Left lung (tissue), 14 donors: ENCODE measurements around the gene IL4R. TPM values are rescaled to one million over a fixed set of nuclear protein-coding genes. Genes with fewer than 3 reads are reported as not detected.

Source experiments
- ATAC-seq: fragments of 200-7000 bp; cut with Tn5 transposase; one replicate; pipeline ENCODE4 v1.9.1; 2020; ENCODE audit warnings: moderate library complexity
- DNase-seq, 4 donors: peaks; one replicate each; pipeline ENCODE4 v3.0.0-alpha.2; 2013 to 2020
- H3K27ac ChIP-seq, 2 donors: fragments of 200-600 bp; sonication (generic) in 1 of 2; one replicate each; pipeline versions ENCODE4 v1.5.0 to v1.8.0; 2020 to 2021
- H3K27me3 ChIP-seq, 2 donors: fragments of 200-600 bp; sonication (generic) in 1 of 2; one replicate each; pipeline versions ENCODE4 v1.5.0 to v1.8.0; 2020 to 2021
- H3K36me3 ChIP-seq, 2 donors: fragments of 200-600 bp; sonication (generic) in 1 of 2; one replicate each; pipeline versions ENCODE4 v1.5.0 to v1.8.0; 2020 to 2021
- H3K4me1 ChIP-seq, 2 donors: fragments of 200-600 bp; one replicate each; pipeline ENCODE4 v1.8.0; 2021
- H3K4me3 ChIP-seq, 2 donors: fragments of 200-600 bp; sonication (generic) in 1 of 2; one replicate each; pipeline versions ENCODE4 v1.5.0 to v1.8.0; 2020 to 2021; ENCODE audit warnings: mild to moderate bottlenecking in 1 of 2
- H3K9me3 ChIP-seq, 2 donors: fragments of 200-600 bp; sonication (generic) in 1 of 2; one replicate each; pipeline versions ENCODE4 v1.5.0 to v1.8.0; 2020 to 2021
- CTCF ChIP-seq, 2 donors: fragments of 200-600 bp; sonication (generic) in 1 of 2; IDR thresholded peaks; one replicate each; pipeline versions ENCODE4 v1.5.0 to v1.8.0; 2021; ENCODE audit warnings: antibody characterized with exemption in 2 of 2
- intact Hi-C, 2 donors: fragments of 100-400 bp; cut with DNase I; formaldehyde crosslinking; loops; one replicate each; pipeline versions ENCODE4 v1.11.2 to v1.14.2; 2022
- long read RNA-seq, 12 donors: library from polyadenylated mRNA in 2 of 12; unstranded in 2 of 12; transcript quantifications; one replicate each; pipeline ENCODE4 v2.0.0 and lab custom pipeline, GENCODE V29; 2019 to 2026
- polyA plus RNA-seq, 6 donors: library from polyadenylated mRNA; unstranded; fragments of 120-200 nt; gene quantifications; one replicate each; pipeline ENCODE4 v1.2.1, GENCODE V29; 2013; ENCODE audit not compliant: insufficient read length in 6 of 6
- total RNA-seq, 2 donors: library from RNA; stranded (reverse); fragmentation: NEBNext Ultra II Directional; extraction: Animal tissue kit (Norgen Biotek cat#: 25700); gene quantifications; one replicate each; pipeline ENCODE4 v1.2.1, GENCODE V29; 2021
- donor health status: DM: no; HTN: yes; CAD: no.
- donor health status: DM: no; HTN: no; CAD: no.

Gene IL4R
- total RNA-seq (100 to 1,000 TPM in 1 of 2 donors, 10 to 100 TPM in 1; 80.3 to 133 TPM), polyA plus RNA-seq (10 to 100 TPM; 29.4 to 44.2 (median 35.3) TPM)
- long read RNA-seq, donor 1, partial matches to known transcripts = 0 of 4 reads
- long read RNA-seq, donor 1, other reads (novel, unspliced or antisense) = 0 of 4 reads
- long read RNA-seq, donor 2, partial matches to known transcripts = 0 of 1 reads
- long read RNA-seq, donor 2, other reads (novel, unspliced or antisense) = 0 of 1 reads
- long read RNA-seq, donor 3, partial matches to known transcripts = 0 of 3 reads
- long read RNA-seq, donor 3, other reads (novel, unspliced or antisense) = 0 of 3 reads
- long read RNA-seq, donor 4, partial matches to known transcripts = 1 of 6 reads
- long read RNA-seq, donor 4, other reads (novel, unspliced or antisense) = 4 of 6 reads
- long read RNA-seq, donor 5, partial matches to known transcripts = 0 of 3 reads
- long read RNA-seq, donor 5, other reads (novel, unspliced or antisense) = 0 of 3 reads
- long read RNA-seq, donor 6, partial matches to known transcripts = 0 of 1 reads
- long read RNA-seq, donor 6, other reads (novel, unspliced or antisense) = 0 of 1 reads
- long read RNA-seq, donor 7, partial matches to known transcripts = 0 of 1 reads
- long read RNA-seq, donor 7, other reads (novel, unspliced or antisense) = 0 of 1 reads
- long read RNA-seq, donor 8, partial matches to known transcripts = 0 of 3 reads
- long read RNA-seq, donor 8, other reads (novel, unspliced or antisense) = 0 of 3 reads
- long read RNA-seq, donor 9 = 0 reads
- long read RNA-seq, donor 10, partial matches to known transcripts = 0 of 4 reads
- long read RNA-seq, donor 10, other reads (novel, unspliced or antisense) = 4 of 4 reads
- long read RNA-seq, donor 11 = 0 reads
- long read RNA-seq, donor 12, partial matches to known transcripts = 7 of 10 reads
- long read RNA-seq, donor 12, other reads (novel, unspliced or antisense) = 0 of 10 reads

- Histone ChIP-seq H3K9me3 (no peaks in the 10 kb centered on the region), H3K27ac (peak within 1 kb of the TSS; percentile 98 to 100), H3K27me3 (no peaks in the 10 kb centered on the region), H3K36me3 (no peaks in the 10 kb centered on the region), H3K4me1 (peaks cover 36 to 53% of the 10 kb centered on the region in 2 donors), H3K4me3 (peak within 1 kb of the TSS; percentile 81 to 95)
- intact Hi-C loops = loop anchor here in 1 of 2 donors (10.0 kb wide), 1 partner anchor 69 kb away; no protein-coding TSS in a partner anchor
- DNase-seq (peak in 3 of 4 donors; percentile 67 to 95 (median 89)), ATAC-seq (peak; percentile 78)
- no peak for TF ChIP-seq CTCF (IDR thresholded peaks at IDR 0.05)
These were observed at the start of gene IL4R for GRCh38 chr16:27313422-27314160. Gene IL4R, plus strand, starts transcription at chr16:27313974. Its CDS starts 26,230 bp downstream, at chr16:27340204.

- no peak for TF ChIP-seq CTCF (IDR thresholded peaks at IDR 0.05)
- H3K27me3 ChIP-seq = no peaks in the 10 kb centered on the region
- intact Hi-C loops = no loop called here
- H3K4me3 ChIP-seq = no peak overlapping the region
- H3K27ac ChIP-seq = peak overlapping the region in 1 of 2 donors; percentile 7
- DNase-seq = no peak
- H3K36me3 ChIP-seq = no peaks in the 10 kb centered on the region
- no peaks in the 10 kb centered on the region for H3K9me3 ChIP-seq
- ATAC-seq = peak; percentile 55
- peaks cover 2 to 51% of the 10 kb centered on the region in 2 donors for H3K4me1 ChIP-seq
These were observed 49.6 kb upstream of the IL4R start for GRCh38 chr16:27264151-27264550.

- no peak overlapping the region for H3K27ac ChIP-seq
- TF ChIP-seq CTCF (IDR thresholded peaks at IDR 0.05) = no peak
- no peak for DNase-seq
- peaks cover 3 to 47% of the 10 kb centered on the region in 2 donors for H3K4me1 ChIP-seq
- ATAC-seq = no peak
- H3K27me3 ChIP-seq = no peaks in the 10 kb centered on the region
- H3K9me3 ChIP-seq = no peaks in the 10 kb centered on the region
- intact Hi-C loops = no loop called here
- H3K4me3 ChIP-seq = no peak overlapping the region
- no peaks in the 10 kb centered on the region for H3K36me3 ChIP-seq
These were observed 47.8 kb upstream of the IL4R start for GRCh38 chr16:27265982-27266381.

GRCh38 chr16:27267037-27267677 lies 46.6 kb upstream of the IL4R start:
- no peak for ATAC-seq
- Histone ChIP-seq H3K27me3 (no peaks in the 10 kb centered on the region), H3K36me3 (no peaks in the 10 kb centered on the region), H3K4me3 (peak overlapping the region in 1 of 2 donors; percentile 79), H3K4me1 (peaks cover 3 to 39% of the 10 kb centered on the region in 2 donors), H3K27ac (no peak overlapping the region), H3K9me3 (no peaks in the 10 kb centered on the region)
- DNase-seq = no peak
- TF ChIP-seq CTCF (IDR thresholded peaks at IDR 0.05) = no peak
- intact Hi-C loops = no loop called here
